Prostate gland (tissue), 2 donors: ENCODE results near the gene LYPD6.

Experiments
- CTCF ChIP-seq, 4 experiments: fragments of 200-600 bp in 2 of 4; fragments of 450-650 bp in 2 of 4; sonication (generic) in 2 of 4; IDR thresholded peaks; 1 replicate in 3 of 4; 2 replicates in 1 of 4; pipeline ENCODE4 v1.5.1; 2016 to 2019; ENCODE audit warnings: antibody characterized with exemption in 4 of 4, mild to moderate bottlenecking in 2 of 4, moderate library complexity in 2 of 4
- POLR2A ChIP-seq: fragments of 450-650 bp; IDR thresholded peaks from one replicate; pipeline ENCODE4 v1.6.1; 2016; ENCODE audit warnings: antibody characterized with exemption, mild to moderate bottlenecking
- POLR2AphosphoS5 ChIP-seq: sonication (generic); formaldehyde crosslinking; IDR thresholded peaks from one replicate; pipeline ENCODE4 v1.6.1; 2017; ENCODE audit warnings: antibody characterized with exemption

GRCh38 chr2:149410701-149411484 lies 80.5 kb downstream of the LYPD6 start:
- no peak for TF ChIP-seq CTCF (IDR thresholded peaks at IDR 0.05)
- TF ChIP-seq POLR2A = no peak
- TF ChIP-seq POLR2AphosphoS5 = no peak
